Smooth muscle cell of the umbilical artery (primary cell): ENCODE results near the gene ODAPH. TPM values are rescaled to one million over a fixed set of nuclear protein-coding genes. Genes with fewer than 3 reads are reported as not detected.

Source experiments
- total RNA-seq: library from RNA; depleted of rRNA; stranded (reverse); fragments of >200 nt; gene quantifications from 2 replicates; pipeline ENCODE4 v1.2.3, GENCODE V29; 2014

Gene ODAPH, protein sequence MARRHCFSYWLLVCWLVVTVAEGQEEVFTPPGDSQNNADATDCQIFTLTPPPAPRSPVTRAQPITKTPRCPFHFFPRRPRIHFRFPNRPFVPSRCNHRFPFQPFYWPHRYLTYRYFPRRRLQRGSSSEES
- under 0.01 and 0.18 TPM in 2 replicates for total RNA-seq

DNA sequence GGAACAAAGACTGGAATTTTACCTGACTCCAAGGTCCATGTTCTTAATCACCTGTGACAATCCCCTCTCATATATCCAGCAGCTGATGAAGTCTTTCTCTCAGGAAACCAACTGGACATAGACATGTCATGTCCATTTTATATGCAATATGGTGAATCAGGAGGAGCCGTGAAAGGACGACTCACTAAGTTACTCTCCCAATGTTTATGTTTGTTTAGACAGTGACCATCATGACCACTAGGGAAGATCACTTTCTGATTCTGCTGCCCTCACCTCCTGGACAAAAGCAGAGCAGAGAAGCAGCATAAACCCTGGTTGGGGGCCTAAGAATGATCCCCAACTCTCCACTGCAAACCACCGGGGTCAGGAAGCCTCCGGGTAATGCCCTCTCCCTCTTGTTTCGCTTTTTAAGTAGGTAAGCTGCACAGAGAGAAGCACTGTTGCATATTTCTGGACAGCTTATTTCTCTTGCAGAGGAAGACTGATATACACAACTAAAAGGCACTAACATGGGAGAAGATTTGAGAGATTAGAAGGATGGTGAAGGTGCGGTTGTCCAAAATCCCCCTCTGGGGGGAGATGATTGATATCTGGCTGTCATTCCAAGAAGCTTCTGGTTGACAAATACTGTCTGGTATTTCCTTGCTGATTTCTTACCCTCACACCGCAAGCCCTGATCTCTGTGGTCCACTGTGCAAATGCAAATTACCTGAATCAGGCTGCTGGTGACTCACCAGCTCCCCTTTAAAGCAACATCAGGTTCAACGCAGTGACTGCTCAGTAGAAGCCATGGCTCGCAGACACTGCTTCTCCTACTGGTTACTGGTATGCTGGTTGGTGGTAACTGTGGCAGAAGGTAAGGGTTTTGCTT lies at the start of gene ODAPH:
Gene ODAPH (plus strand): TSS at position 773 of the 871 bp plus-strand sequence. CDS start 17 bp downstream, at position 790.

DNA sequence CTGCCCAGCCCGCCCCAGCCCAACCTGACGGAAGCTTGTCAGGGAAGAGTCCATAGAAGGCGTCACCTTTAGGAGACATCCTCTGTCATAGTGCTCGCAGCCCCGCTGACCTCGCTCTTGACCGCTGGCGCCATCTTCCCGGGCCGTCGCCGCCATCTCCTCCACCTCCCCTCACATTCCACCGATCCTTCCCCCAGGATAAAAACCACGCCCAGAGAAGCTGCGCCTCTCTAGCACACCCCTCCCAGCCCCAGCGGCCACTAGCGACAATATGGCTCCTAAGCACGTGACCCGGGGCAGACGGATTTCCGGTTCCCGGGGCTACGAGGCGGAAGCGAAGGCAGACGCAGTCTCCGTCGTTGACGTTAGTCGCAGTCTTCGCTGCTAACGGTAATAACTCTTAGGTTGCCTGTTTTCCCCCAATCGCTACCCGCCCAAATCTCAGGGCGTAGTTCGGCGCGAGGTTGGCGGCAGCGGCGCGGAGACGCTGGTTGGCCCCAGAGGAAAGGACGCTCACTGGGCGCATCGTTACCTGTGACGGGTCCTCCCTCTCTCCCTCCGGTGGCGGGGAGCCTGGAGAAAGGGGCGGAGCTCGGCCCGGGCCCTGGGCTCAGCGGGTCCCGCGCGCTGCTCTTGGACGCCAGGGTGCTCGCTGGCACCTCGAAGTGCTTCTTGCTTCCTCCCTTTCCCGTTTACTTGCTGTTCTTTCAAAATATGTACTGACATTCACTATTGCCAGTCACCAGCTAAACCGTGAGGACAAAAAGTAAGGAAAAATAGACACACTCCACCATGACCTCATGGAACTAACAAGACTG lies 41.5 kb upstream of the ODAPH start, which contains the start of the genes RCHY1 and THAP6:
Gene RCHY1 (minus strand): TSS at position 273 of the 818 bp plus-strand sequence. CDS start 117 bp downstream, at position 156.
Gene THAP6 (plus strand): TSS at position 343 of the 818 bp plus-strand sequence. CDS start 980 bp downstream, outside the sequence.

Other genes starting within 250 kb of the ODAPH start
- gene RCHY1, start 41.7 kb upstream of the ODAPH start, total RNA-seq = 36.0 and 38.0 TPM in 2 replicates
- gene THAP6, start 41.6 kb upstream of the ODAPH start, total RNA-seq = 17.5 and 18.7 TPM in 2 replicates
- gene CDKL2, start 74.5 kb downstream of the ODAPH start, total RNA-seq = 0.88 and 0.89 TPM in 2 replicates
- 267 and 273 TPM in 2 replicates for gene G3BP2, start 117.3 kb downstream of the ODAPH start, total RNA-seq
- 204 and 253 TPM in 2 replicates for gene USO1, start 168.5 kb downstream of the ODAPH start, total RNA-seq